ENCODE data around the gene SNX21.

The SNX21 gene

GRCh38 chr20:45874576-45874975, 41.0 kb downstream of the SNX21 start:
- Histone ChIP-seq H3K9me3 (ENCODE audit: control insufficient read depth, low read length) (no peaks in the 10 kb centered on the region), H3K27ac (ENCODE audit: insufficient read depth, low read depth, low read length, poor library complexity, severe bottlenecking) (no peak overlapping the region), H3K4me3 (ENCODE audit: insufficient read depth, low read depth, low read length) (no peak overlapping the region), H3K4me1 (ENCODE audit: control insufficient read depth, insufficient read depth, low read length) (no peaks in the 10 kb centered on the region), H3K36me3 (ENCODE audit: control insufficient read depth, insufficient read depth, low read length) (no peaks in the 10 kb centered on the region), H3K27me3 (ENCODE audit: control insufficient read depth, insufficient read depth, low read length, poor library complexity, severe bottlenecking) (no peaks in the 10 kb centered on the region)
- 86 to 90% methylated on average over 4 of the region's 4 CpGs for WGBS, 2 experiments

GRCh38 chr20:45878076-45878761, 44.6 kb downstream of the SNX21 start:
- Histone ChIP-seq H3K27ac (ENCODE audit: insufficient read depth, low read depth, low read length, poor library complexity, severe bottlenecking) (no peak overlapping the region), H3K27me3 (ENCODE audit: control insufficient read depth, insufficient read depth, low read length, poor library complexity, severe bottlenecking) (no peaks in the 10 kb centered on the region), H3K4me3 (ENCODE audit: insufficient read depth, low read depth, low read length) (no peak overlapping the region), H3K4me1 (ENCODE audit: control insufficient read depth, insufficient read depth, low read length) (no peaks in the 10 kb centered on the region), H3K9me3 (ENCODE audit: control insufficient read depth, low read length) (no peaks in the 10 kb centered on the region), H3K36me3 (ENCODE audit: control insufficient read depth, insufficient read depth, low read length) (peaks cover 8% of the 10 kb centered on the region)
- WGBS, 2 experiments: 93 to 94% methylated on average over 13 of the region's 13 CpGs

- H3K9me3 ChIP-seq (ENCODE audit: control insufficient read depth, low read length): no peaks in the 10 kb centered on the region
- H3K27me3 ChIP-seq (ENCODE audit: control insufficient read depth, insufficient read depth, low read length, poor library complexity, severe bottlenecking): no peaks in the 10 kb centered on the region
- 2% methylated on average over 23 of the region's 23 CpGs for WGBS, 2 experiments
- H3K36me3 ChIP-seq (ENCODE audit: control insufficient read depth, insufficient read depth, low read length): peaks cover 16% of the 10 kb centered on the region
- no peaks in the 10 kb centered on the region for H3K4me1 ChIP-seq (ENCODE audit: control insufficient read depth, insufficient read depth, low read length)
- H3K27ac ChIP-seq (ENCODE audit: insufficient read depth, low read depth, low read length, poor library complexity, severe bottlenecking): no peak within 1 kb of the TSS
- peak within 1 kb of the TSS; percentile 84 for H3K4me3 ChIP-seq (ENCODE audit: insufficient read depth, low read depth, low read length)
Observed at GRCh38 chr20:45880988-45881788, 47.6 kb downstream of the SNX21 start, which contains the start of gene ZSWIM1. Gene ZSWIM1 (plus strand): TSS chr20:45881227. CDS start chr20:45882593, 1,366 bp downstream.

GRCh38 chr20:45882469-45883099, 49.0 kb downstream of the SNX21 start:
- no peaks in the 10 kb centered on the region for H3K27me3 ChIP-seq (ENCODE audit: control insufficient read depth, insufficient read depth, low read length, poor library complexity, severe bottlenecking)
- no peaks in the 10 kb centered on the region for H3K9me3 ChIP-seq (ENCODE audit: control insufficient read depth, low read length)
- H3K4me1 ChIP-seq (ENCODE audit: control insufficient read depth, insufficient read depth, low read length): no peaks in the 10 kb centered on the region
- 95 to 96% methylated on average over 4 of the region's 4 CpGs for WGBS, 2 experiments
- H3K4me3 ChIP-seq (ENCODE audit: insufficient read depth, low read depth, low read length): no peak overlapping the region
- peaks cover 16% of the 10 kb centered on the region for H3K36me3 ChIP-seq (ENCODE audit: control insufficient read depth, insufficient read depth, low read length)
- H3K27ac ChIP-seq (ENCODE audit: insufficient read depth, low read depth, low read length, poor library complexity, severe bottlenecking): no peak overlapping the region

GRCh38 chr20:45883100-45883469, 49.5 kb downstream of the SNX21 start:
- no peaks in the 10 kb centered on the region for H3K4me1 ChIP-seq (ENCODE audit: control insufficient read depth, insufficient read depth, low read length)
- WGBS, 2 experiments: 92 to 93% methylated on average over 9 of the region's 9 CpGs
- no peak overlapping the region for H3K4me3 ChIP-seq (ENCODE audit: insufficient read depth, low read depth, low read length)
- no peaks in the 10 kb centered on the region for H3K27me3 ChIP-seq (ENCODE audit: control insufficient read depth, insufficient read depth, low read length, poor library complexity, severe bottlenecking)
- peaks cover 16% of the 10 kb centered on the region for H3K36me3 ChIP-seq (ENCODE audit: control insufficient read depth, insufficient read depth, low read length)
- H3K27ac ChIP-seq (ENCODE audit: insufficient read depth, low read depth, low read length, poor library complexity, severe bottlenecking): no peak overlapping the region
- no peaks in the 10 kb centered on the region for H3K9me3 ChIP-seq (ENCODE audit: control insufficient read depth, low read length)

GRCh38 chr20:45886590-45887345, 53.2 kb downstream of the SNX21 start:
- no peak overlapping the region for H3K27ac ChIP-seq (ENCODE audit: insufficient read depth, low read depth, low read length, poor library complexity, severe bottlenecking)
- peaks cover 8% of the 10 kb centered on the region for H3K4me1 ChIP-seq (ENCODE audit: control insufficient read depth, insufficient read depth, low read length)
- WGBS, 2 experiments: 92 to 94% methylated on average over 18 to 19 of the region's 19 CpGs
- no peak overlapping the region for H3K4me3 ChIP-seq (ENCODE audit: insufficient read depth, low read depth, low read length)
- H3K36me3 ChIP-seq (ENCODE audit: control insufficient read depth, insufficient read depth, low read length): peaks cover 16% of the 10 kb centered on the region
- H3K9me3 ChIP-seq (ENCODE audit: control insufficient read depth, low read length): no peaks in the 10 kb centered on the region
- peaks cover 14% of the 10 kb centered on the region for H3K27me3 ChIP-seq (ENCODE audit: control insufficient read depth, insufficient read depth, low read length, poor library complexity, severe bottlenecking)

- H3K27ac ChIP-seq (ENCODE audit: insufficient read depth, low read depth, low read length, poor library complexity, severe bottlenecking): no peak within 1 kb of the TSS
- H3K9me3 ChIP-seq (ENCODE audit: control insufficient read depth, low read length): no peaks in the 10 kb centered on the region
- H3K36me3 ChIP-seq (ENCODE audit: control insufficient read depth, insufficient read depth, low read length): peaks cover 16% of the 10 kb centered on the region
- peaks cover 9% of the 10 kb centered on the region for H3K4me1 ChIP-seq (ENCODE audit: control insufficient read depth, insufficient read depth, low read length)
- H3K27me3 ChIP-seq (ENCODE audit: control insufficient read depth, insufficient read depth, low read length, poor library complexity, severe bottlenecking): peaks cover 14% of the 10 kb centered on the region
- WGBS, 2 experiments: 89 to 93% methylated on average over 8 of the region's 8 CpGs
- no peak within 1 kb of the TSS for H3K4me3 ChIP-seq (ENCODE audit: insufficient read depth, low read depth, low read length)
Observed at GRCh38 chr20:45887346-45887715, 53.7 kb downstream of the SNX21 start, which contains the start of gene SPATA25. Gene SPATA25 (minus strand): TSS chr20:45887622. CDS start chr20:45887590, 32 bp downstream.

GRCh38 chr20:45888681-45889080, 55.1 kb downstream of the SNX21 start:
- 94 to 95% methylated on average over 3 of the region's 3 CpGs for WGBS, 2 experiments
- Histone ChIP-seq H3K4me3 (ENCODE audit: insufficient read depth, low read depth, low read length) (no peak overlapping the region), H3K27ac (ENCODE audit: insufficient read depth, low read depth, low read length, poor library complexity, severe bottlenecking) (no peak overlapping the region), H3K4me1 (ENCODE audit: control insufficient read depth, insufficient read depth, low read length) (peaks cover 12% of the 10 kb centered on the region), H3K9me3 (ENCODE audit: control insufficient read depth, low read length) (no peaks in the 10 kb centered on the region), H3K27me3 (ENCODE audit: control insufficient read depth, insufficient read depth, low read length, poor library complexity, severe bottlenecking) (peaks cover 14% of the 10 kb centered on the region), H3K36me3 (ENCODE audit: control insufficient read depth, insufficient read depth, low read length) (peaks cover 3% of the 10 kb centered on the region)

- Histone ChIP-seq H3K9me3 (ENCODE audit: control insufficient read depth, low read length) (no peaks in the 10 kb centered on the region), H3K4me1 (ENCODE audit: control insufficient read depth, insufficient read depth, low read length) (peaks cover 20% of the 10 kb centered on the region), H3K27me3 (ENCODE audit: control insufficient read depth, insufficient read depth, low read length, poor library complexity, severe bottlenecking) (peaks cover 14% of the 10 kb centered on the region), H3K36me3 (ENCODE audit: control insufficient read depth, insufficient read depth, low read length) (no peaks in the 10 kb centered on the region), H3K4me3 (ENCODE audit: insufficient read depth, low read depth, low read length) (peak overlapping the region; percentile 64), H3K27ac (ENCODE audit: insufficient read depth, low read depth, low read length, poor library complexity, severe bottlenecking) (no peak overlapping the region)
- WGBS, 2 experiments: 3 to 4% methylated on average over 79 of the region's 79 CpGs
Observed at GRCh38 chr20:45890077-45890984, 56.7 kb downstream of the SNX21 start.

All from ectodermal cell (in vitro differentiated cells).